OCI-LY1 (cell line): ENCODE data around the gene NPC2.

Experiments
- EZH2 ChIP-seq: fragments of 200-600 bp; sonication (generic), shearing (Covaris generic); IDR thresholded peaks from 2 replicates; pipeline ENCODE4 v1.8.0; 2017; ENCODE audit warnings: borderline replicate concordance, mixed run types, mild to moderate bottlenecking, antibody characterized with exemption, low read length, moderate library complexity, mixed read lengths
- TF ChIP-seq, protein P1 (sequence below): fragments of 200-600 bp; sonication (generic), shearing (Covaris generic); IDR thresholded peaks from 2 replicates; pipeline ENCODE4 v1.5.1; 2017; ENCODE audit warnings: mild to moderate bottlenecking, antibody characterized with exemption, low read length, moderate library complexity, mixed read lengths

DNA sequence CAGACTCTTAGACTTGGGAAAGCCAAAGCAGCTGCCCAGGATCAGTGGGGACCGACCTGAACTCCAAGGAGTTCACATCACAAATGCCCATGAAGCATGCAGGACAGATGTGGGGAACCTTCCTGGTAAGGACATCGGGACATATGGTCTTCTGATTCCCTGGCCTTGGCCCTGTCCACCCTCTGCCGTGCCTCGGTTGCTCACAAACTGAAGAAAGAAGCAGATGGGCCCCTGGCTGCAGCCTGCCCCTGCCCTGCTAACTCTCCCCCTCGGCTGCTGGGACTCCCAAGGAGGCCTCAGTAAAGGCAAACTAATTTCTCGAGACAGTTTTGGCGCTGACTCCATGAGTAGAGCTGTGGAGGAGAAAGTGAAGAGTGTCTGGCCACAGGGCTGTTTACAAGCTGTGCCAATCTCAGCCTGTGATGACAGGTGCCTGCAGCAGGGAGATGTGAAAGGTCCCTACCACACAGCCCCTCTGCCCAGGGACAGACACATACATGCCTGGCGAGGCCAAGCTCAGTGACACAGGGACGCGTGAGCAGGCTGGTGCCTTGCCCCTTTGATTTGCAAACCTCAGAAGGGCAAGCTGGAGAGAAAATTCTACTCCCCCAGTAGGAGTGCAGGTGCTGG, 49.1 kb upstream of the NPC2 start:
- TF ChIP-seq, protein P1, sequence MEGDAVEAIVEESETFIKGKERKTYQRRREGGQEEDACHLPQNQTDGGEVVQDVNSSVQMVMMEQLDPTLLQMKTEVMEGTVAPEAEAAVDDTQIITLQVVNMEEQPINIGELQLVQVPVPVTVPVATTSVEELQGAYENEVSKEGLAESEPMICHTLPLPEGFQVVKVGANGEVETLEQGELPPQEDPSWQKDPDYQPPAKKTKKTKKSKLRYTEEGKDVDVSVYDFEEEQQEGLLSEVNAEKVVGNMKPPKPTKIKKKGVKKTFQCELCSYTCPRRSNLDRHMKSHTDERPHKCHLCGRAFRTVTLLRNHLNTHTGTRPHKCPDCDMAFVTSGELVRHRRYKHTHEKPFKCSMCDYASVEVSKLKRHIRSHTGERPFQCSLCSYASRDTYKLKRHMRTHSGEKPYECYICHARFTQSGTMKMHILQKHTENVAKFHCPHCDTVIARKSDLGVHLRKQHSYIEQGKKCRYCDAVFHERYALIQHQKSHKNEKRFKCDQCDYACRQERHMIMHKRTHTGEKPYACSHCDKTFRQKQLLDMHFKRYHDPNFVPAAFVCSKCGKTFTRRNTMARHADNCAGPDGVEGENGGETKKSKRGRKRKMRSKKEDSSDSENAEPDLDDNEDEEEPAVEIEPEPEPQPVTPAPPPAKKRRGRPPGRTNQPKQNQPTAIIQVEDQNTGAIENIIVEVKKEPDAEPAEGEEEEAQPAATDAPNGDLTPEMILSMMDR = no peak
- TF ChIP-seq EZH2 = no peak
